22Rv1 (cell line): ENCODE results near the gene ETV2.
"Not testable (repeated sequence)": the region's sequence is repeated elsewhere in the genome, so short reads cannot be mapped to it uniquely, and the experiment has no call there.

ENCODE experiments used
- H3K27ac ChIP-seq: fragments of 450-650 bp; 2 replicates; pipeline ENCODE4 v1.5.1; 2017
- ZFX ChIP-seq: fragments of 450-650 bp; IDR thresholded peaks from 2 replicates; pipeline ENCODE4 v1.6.1; 2017; ENCODE audit warnings: antibody characterized with exemption, borderline replicate concordance
- TF ChIP-seq, protein P1 (sequence below): fragments of 450-650 bp; IDR thresholded peaks from 2 replicates; pipeline ENCODE4 v1.5.1; 2017; ENCODE audit warnings: mild to moderate bottlenecking

ETV2 gene

DNA sequence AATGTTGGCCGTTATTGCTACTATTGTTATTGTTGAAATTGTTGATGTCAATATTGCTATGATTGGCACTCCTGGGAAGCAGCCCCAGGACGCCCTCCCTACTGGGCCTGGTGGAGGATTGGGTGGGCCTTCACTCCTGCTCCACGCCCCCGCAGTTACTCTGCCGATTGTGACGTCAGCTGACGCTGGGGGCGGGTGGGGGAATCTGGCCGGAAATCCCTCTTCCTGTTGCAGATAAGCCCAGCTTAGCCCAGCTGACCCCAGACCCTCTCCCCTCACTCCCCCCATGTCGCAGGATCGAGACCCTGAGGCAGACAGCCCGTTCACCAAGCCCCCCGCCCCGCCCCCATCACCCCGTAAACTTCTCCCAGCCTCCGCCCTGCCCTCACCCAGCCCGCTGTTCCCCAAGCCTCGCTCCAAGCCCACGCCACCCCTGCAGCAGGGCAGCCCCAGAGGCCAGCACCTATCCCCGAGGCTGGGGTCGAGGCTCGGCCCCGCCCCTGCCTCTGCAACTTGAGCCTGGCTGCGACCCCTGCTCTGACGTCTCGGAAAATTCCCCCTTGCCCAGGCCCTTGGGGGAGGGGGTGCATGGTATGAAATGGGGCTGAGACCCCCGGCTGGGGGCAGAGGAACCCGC, at the start of gene ETV2:
ETV2 (plus strand) TSS at position 231 of the 637 bp plus-strand sequence. CDS start 716 bp downstream, outside the sequence.
- TF ChIP-seq, protein P1, sequence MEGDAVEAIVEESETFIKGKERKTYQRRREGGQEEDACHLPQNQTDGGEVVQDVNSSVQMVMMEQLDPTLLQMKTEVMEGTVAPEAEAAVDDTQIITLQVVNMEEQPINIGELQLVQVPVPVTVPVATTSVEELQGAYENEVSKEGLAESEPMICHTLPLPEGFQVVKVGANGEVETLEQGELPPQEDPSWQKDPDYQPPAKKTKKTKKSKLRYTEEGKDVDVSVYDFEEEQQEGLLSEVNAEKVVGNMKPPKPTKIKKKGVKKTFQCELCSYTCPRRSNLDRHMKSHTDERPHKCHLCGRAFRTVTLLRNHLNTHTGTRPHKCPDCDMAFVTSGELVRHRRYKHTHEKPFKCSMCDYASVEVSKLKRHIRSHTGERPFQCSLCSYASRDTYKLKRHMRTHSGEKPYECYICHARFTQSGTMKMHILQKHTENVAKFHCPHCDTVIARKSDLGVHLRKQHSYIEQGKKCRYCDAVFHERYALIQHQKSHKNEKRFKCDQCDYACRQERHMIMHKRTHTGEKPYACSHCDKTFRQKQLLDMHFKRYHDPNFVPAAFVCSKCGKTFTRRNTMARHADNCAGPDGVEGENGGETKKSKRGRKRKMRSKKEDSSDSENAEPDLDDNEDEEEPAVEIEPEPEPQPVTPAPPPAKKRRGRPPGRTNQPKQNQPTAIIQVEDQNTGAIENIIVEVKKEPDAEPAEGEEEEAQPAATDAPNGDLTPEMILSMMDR: no peak
- TF ChIP-seq ZFX: no peak
- no peak within 1 kb of the TSS for H3K27ac ChIP-seq

GRCh38 chr19:35592226-35592625, 49.3 kb upstream of the ETV2 start:
- no peak for TF ChIP-seq ZFX
- TF ChIP-seq, protein P1: peak; percentile 61
- H3K27ac ChIP-seq: no peak overlapping the region

DNA sequence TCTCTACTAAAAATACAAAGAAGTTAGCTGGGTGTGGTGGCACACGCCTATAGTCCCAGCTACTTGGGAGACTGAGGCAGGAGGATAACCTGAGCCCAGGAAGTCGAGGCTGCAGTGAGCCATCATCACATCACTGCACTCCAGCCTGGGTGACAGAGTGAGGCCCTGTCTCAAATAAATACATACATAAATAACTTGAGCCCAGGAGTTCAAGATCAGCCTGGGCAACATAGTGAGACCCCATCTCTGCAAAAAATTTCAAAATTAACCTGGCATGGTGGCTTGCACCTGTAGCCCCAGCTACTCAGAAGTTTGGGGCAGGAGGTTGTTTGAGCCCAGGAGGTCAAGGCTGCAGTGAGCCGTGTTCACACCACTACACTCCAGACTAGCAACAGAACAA, 46.5 kb upstream of the ETV2 start:
- not testable (repeated sequence) for H3K27ac ChIP-seq

DNA sequence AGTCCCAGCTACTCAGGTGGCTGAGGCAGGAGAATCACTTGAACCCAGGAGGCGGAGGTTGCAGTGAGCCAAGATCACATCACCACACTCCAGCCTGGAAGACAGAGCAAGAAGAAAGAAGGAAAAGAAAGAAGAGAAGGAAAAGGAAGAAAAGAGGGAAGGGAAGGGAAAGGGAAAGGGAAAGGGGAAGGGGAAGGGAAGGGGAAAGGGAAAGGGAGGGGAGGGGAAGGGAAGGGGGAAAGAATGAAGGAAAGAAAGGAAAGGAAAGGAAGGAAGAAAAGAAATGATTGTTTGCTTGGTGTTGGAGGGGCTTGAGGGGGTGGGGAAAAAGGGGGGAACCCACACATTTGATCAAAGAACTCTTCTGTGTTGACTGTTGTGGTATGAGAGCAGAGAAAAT, 45.6 kb upstream of the ETV2 start:
- H3K27ac ChIP-seq: no peak overlapping the region
- no peak for TF ChIP-seq ZFX
- TF ChIP-seq, protein P1: no peak

DNA sequence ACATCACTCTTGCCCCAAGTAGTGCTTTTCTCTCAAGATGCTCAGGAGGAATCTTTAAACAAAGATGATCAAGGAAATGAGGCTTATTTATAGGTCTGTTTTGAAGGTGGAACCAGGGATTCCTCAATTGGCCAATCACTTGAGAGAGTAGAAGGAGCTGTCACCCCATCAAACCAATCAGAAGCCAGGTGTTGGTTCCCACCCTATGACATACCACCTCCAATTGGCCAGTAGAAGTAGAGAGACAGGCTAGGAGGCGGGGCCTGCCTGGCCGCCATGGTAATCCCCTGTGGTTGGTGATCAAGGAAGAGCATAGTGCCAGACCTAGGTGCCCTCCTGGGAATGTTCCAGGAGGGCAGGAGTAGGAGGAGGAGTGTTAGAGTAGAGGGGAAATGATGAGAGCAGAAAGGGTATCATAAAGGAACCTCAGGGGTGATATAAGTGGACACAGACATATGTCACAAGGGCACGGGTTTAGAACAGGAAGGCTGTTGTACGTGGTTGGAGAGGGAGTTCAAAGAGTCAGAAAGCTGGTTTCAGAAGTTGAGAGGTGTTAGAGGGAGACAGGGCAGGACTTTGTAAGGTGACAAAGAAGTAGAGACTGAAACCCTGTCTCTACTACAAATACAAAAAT, 45.1 kb upstream of the ETV2 start:
- no peak overlapping the region for H3K27ac ChIP-seq
- no peak for TF ChIP-seq ZFX
- TF ChIP-seq, protein P1: no peak

DNA sequence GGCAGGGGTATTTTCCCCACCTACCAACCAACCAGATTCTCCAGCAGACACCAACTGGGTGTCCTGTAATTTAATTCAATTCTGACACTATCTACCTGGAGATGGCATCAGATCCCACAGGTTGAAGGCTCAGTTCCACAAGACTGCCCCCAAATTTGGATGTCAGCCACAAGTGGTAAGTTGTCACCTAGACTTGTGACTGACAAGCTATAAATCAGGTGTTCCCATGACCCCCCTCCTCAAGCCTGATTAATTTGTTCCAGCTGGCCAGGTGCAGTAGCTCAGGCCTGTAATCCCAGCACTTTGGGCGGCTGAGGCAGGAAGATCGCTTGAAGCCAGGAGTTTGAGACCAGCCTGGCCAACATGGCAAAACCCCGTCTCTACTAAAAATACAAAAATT, 39.6 kb upstream of the ETV2 start:
- H3K27ac ChIP-seq: no peak overlapping the region
- TF ChIP-seq, protein P1: no peak
- no peak for TF ChIP-seq ZFX

DNA sequence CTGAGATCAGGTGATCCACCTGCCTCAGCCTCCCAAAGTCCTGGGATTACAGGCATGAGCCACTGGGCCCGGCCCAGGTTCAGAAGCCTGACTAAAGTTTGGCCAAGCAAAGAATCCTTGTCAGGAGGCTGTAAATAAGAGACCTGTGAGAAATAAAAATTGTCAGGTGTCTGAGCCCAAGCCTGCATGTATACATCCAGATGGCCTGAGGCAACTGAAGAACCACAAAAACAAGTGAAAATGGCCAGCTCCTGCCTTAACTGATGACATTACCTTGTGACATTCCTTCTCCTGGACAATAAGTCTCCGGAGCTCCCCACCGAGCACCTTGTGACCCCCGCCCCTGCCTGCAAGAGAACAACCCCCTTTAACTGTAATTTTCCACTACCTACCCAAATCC, 37.1 kb upstream of the ETV2 start:
- H3K27ac ChIP-seq: not testable (repeated sequence)

GRCh38 chr19:35607170-35607569, 34.4 kb upstream of the ETV2 start:
- not testable (repeated sequence) for H3K27ac ChIP-seq

DNA sequence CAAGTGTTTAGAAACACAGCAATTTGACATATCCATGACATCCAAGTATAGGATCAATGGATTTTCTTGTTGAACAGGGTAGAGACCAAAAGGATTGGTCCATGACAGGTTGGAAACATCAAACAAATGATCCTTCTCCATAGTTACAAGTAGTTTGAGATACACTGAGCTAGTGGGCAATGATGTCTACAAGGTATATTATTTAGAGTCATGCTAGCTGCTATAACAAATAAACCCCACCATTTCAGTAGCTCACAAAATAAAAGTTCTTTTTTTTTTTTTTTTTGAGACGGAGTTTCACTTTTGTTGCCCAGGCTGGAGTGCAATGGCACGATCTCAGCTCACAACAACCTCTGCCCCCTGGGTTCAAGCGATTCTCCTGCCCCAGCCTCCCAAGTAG, 33.9 kb upstream of the ETV2 start:
- no peak overlapping the region for H3K27ac ChIP-seq
- TF ChIP-seq, protein P1: no peak
- TF ChIP-seq ZFX: no peak
